NT2/D1 (cell line): ENCODE results near the gene HPCAL4.

Source experiments
- DNase-seq: peaks from one replicate; pipeline ENCODE4 v3.0.0-alpha.2; 2011; ENCODE audit warnings: low read depth, low spot score
- H3K27me3 ChIP-seq: 2 replicates; pipeline ENCODE4 v1.6.0; 2011; ENCODE audit warnings: mild to moderate bottlenecking; ENCODE audit not compliant: insufficient read length, insufficient read depth
- H3K36me3 ChIP-seq: 2 replicates; pipeline ENCODE4 v1.6.1; 2011; ENCODE audit warnings: mild to moderate bottlenecking, low read length, mixed read lengths; ENCODE audit not compliant: insufficient read depth, insufficient read length
- H3K4me1 ChIP-seq: 2 replicates; pipeline ENCODE4 v1.5.1; 2011; ENCODE audit not compliant: insufficient read depth, insufficient read length
- H3K4me3 ChIP-seq: 2 replicates; pipeline ENCODE4 v1.5.1; 2011; ENCODE audit warnings: low read depth; ENCODE audit not compliant: insufficient read length
- H3K9ac ChIP-seq: 2 replicates; pipeline ENCODE4 v1.6.0; 2011; ENCODE audit warnings: low read depth; ENCODE audit not compliant: insufficient read length
- H3K9me3 ChIP-seq: 2 replicates; pipeline ENCODE4 v1.5.1; 2011; ENCODE audit warnings: mild to moderate bottlenecking, low read length; ENCODE audit not compliant: insufficient read depth
- SUZ12 ChIP-seq: IDR thresholded peaks from 2 replicates; pipeline ENCODE4 v1.6.1; 2011; ENCODE audit not compliant: insufficient read length, insufficient read depth; ENCODE audit errors: extremely low read depth
- YY1 ChIP-seq: IDR thresholded peaks from 2 replicates; pipeline ENCODE4 v1.6.1; 2011; ENCODE audit not compliant: insufficient read length, insufficient read depth
- ZNF274 ChIP-seq: IDR thresholded peaks from 2 replicates; pipeline ENCODE4 v1.6.1; 2011; ENCODE audit warnings: mild to moderate bottlenecking, low read depth, low read length

Gene HPCAL4

GRCh38 chr1:39729030-39729429 is 37.8 kb upstream of the HPCAL4 start:
- Histone ChIP-seq H3K9me3 (no peaks in the 10 kb centered on the region), H3K36me3 (no peaks in the 10 kb centered on the region), H3K4me3 (no peak overlapping the region), H3K4me1 (peaks cover 3% of the 10 kb centered on the region), H3K9ac (no peak overlapping the region), H3K27me3 (peaks cover 99% of the 10 kb centered on the region)
- no peak for TF ChIP-seq SUZ12
- TF ChIP-seq YY1, result no peak
- no peak for TF ChIP-seq ZNF274
- no peak for DNase-seq

GRCh38 chr1:39727932-39728317 is 36.7 kb upstream of the HPCAL4 start:
- TF ChIP-seq SUZ12, result peak; percentile 19
- TF ChIP-seq YY1, result no peak
- no peak for TF ChIP-seq ZNF274
- Histone ChIP-seq H3K27me3 (peaks cover 99% of the 10 kb centered on the region), H3K9ac (no peak overlapping the region), H3K9me3 (no peaks in the 10 kb centered on the region), H3K4me1 (peaks cover 3% of the 10 kb centered on the region), H3K36me3 (no peaks in the 10 kb centered on the region), H3K4me3 (no peak overlapping the region)
- DNase-seq, result no peak

- DNase-seq, result no peak
- H3K9me3 ChIP-seq, result no peaks in the 10 kb centered on the region
- H3K27me3 ChIP-seq, result peaks cover 98% of the 10 kb centered on the region
- no peak overlapping the region for H3K4me3 ChIP-seq
- TF ChIP-seq SUZ12, result no peak
- no peak for TF ChIP-seq ZNF274
- no peak for TF ChIP-seq YY1
- no peak overlapping the region for H3K9ac ChIP-seq
- H3K4me1 ChIP-seq, result peaks cover 3% of the 10 kb centered on the region
- no peaks in the 10 kb centered on the region for H3K36me3 ChIP-seq
Measured at GRCh38 chr1:39727221-39727931, 36.1 kb upstream of the HPCAL4 start.

- no peaks in the 10 kb centered on the region for H3K9me3 ChIP-seq
- H3K9ac ChIP-seq, result no peak overlapping the region
- no peak overlapping the region for H3K4me3 ChIP-seq
- no peaks in the 10 kb centered on the region for H3K36me3 ChIP-seq
- no peak for DNase-seq
- TF ChIP-seq SUZ12, result no peak
- TF ChIP-seq ZNF274, result no peak
- no peak for TF ChIP-seq YY1
- H3K4me1 ChIP-seq, result peaks cover 3% of the 10 kb centered on the region
- H3K27me3 ChIP-seq, result peaks cover 99% of the 10 kb centered on the region
Measured at GRCh38 chr1:39726600-39726999, 35.4 kb upstream of the HPCAL4 start.

GRCh38 chr1:39722495-39722894 is 31.3 kb upstream of the HPCAL4 start:
- H3K27me3 ChIP-seq, result peaks cover 99% of the 10 kb centered on the region
- no peak overlapping the region for H3K9ac ChIP-seq
- no peaks in the 10 kb centered on the region for H3K4me1 ChIP-seq
- H3K36me3 ChIP-seq, result no peaks in the 10 kb centered on the region
- TF ChIP-seq YY1 (no peak), ZNF274 (no peak)
- no peak overlapping the region for H3K4me3 ChIP-seq
- H3K9me3 ChIP-seq, result no peaks in the 10 kb centered on the region
- no peak for DNase-seq

GRCh38 chr1:39721664-39722063 is 30.4 kb upstream of the HPCAL4 start:
- no peaks in the 10 kb centered on the region for H3K9me3 ChIP-seq
- peaks cover 99% of the 10 kb centered on the region for H3K27me3 ChIP-seq
- DNase-seq, result no peak
- no peaks in the 10 kb centered on the region for H3K4me1 ChIP-seq
- H3K9ac ChIP-seq, result no peak overlapping the region
- no peak for TF ChIP-seq SUZ12
- TF ChIP-seq ZNF274, result no peak
- TF ChIP-seq YY1, result no peak
- H3K36me3 ChIP-seq, result no peaks in the 10 kb centered on the region
- no peak overlapping the region for H3K4me3 ChIP-seq

GRCh38 chr1:39720094-39720999 is 29.1 kb upstream of the HPCAL4 start:
- Histone ChIP-seq H3K4me3 (no peak overlapping the region), H3K9ac (no peak overlapping the region), H3K27me3 (peaks cover 99% of the 10 kb centered on the region), H3K36me3 (no peaks in the 10 kb centered on the region), H3K4me1 (no peaks in the 10 kb centered on the region), H3K9me3 (no peaks in the 10 kb centered on the region)
- TF ChIP-seq YY1 (no peak), ZNF274 (no peak), SUZ12 (no peak)
- peak; percentile 23 for DNase-seq
